Thyroid gland (tissue), 4 donors: ENCODE results near the gene GSTA5. TPM values are rescaled to one million over a fixed set of nuclear protein-coding genes. Genes with fewer than 3 reads are reported as not detected.
"Not testable (repeated sequence)": the region's sequence is repeated elsewhere in the genome, so short reads cannot be mapped to it uniquely, and the experiment has no call there.

Experiments
- DNase-seq, 2 donors: peaks; one replicate each; pipeline ENCODE4 v3.0.0-alpha.2; 2019
- H3K27ac ChIP-seq, 3 donors: fragments of 200-600 bp; sonication (generic); 1 replicate in 2 of 3; 2 replicates in 1 of 3; pipeline ENCODE4 v1.5.1; 2016 to 2019; ENCODE audit warnings: mild to moderate bottlenecking in 1 of 3, moderate library complexity in 1 of 3
- H3K27me3 ChIP-seq: fragments of 200-600 bp; sonication (generic); one replicate; pipeline ENCODE4 v1.5.1; 2019
- H3K36me3 ChIP-seq, 2 donors: fragments of 200-600 bp; sonication (generic); one replicate each; pipeline ENCODE4 v1.5.1; 2016 to 2019
- H3K4me1 ChIP-seq, 2 donors: fragments of 200-600 bp; sonication (generic); one replicate each; pipeline ENCODE4 v1.5.1; 2017 to 2019
- H3K4me3 ChIP-seq, 3 donors: fragments of 200-600 bp; sonication (generic); replicated peaks in 1 of 3; 1 replicate in 2 of 3; 2 replicates in 1 of 3; pipeline ENCODE4 v1.5.1; 2016; ENCODE audit warnings: mild to moderate bottlenecking in 1 of 3
- H3K9me3 ChIP-seq: fragments of 200-600 bp; sonication (generic); one replicate; pipeline ENCODE4 v1.5.1; 2017
- CTCF ChIP-seq, 6 experiments: fragments of 200-600 bp in 3 of 6; fragments of 450-650 bp in 3 of 6; sonication (generic) in 3 of 6; IDR thresholded peaks; one replicate each; pipeline ENCODE4 v1.5.1; 2016 to 2019; ENCODE audit warnings: antibody characterized with exemption in 6 of 6, mild to moderate bottlenecking in 2 of 6, inconsistent platforms in 1 of 6, moderate library complexity in 1 of 6
- POLR2A ChIP-seq, 2 donors: fragments of 450-650 bp; IDR thresholded peaks; one replicate each; pipeline ENCODE4 v1.6.1; 2017; ENCODE audit warnings: antibody characterized with exemption in 2 of 2, mild to moderate bottlenecking in 2 of 2, moderate library complexity in 1 of 2
- WGBS, 2 donors: methylation state at CpG; one replicate each; pipeline ENCODE4 v1.1.5; 2017; 5-methylcytosine and 5-hydroxymethylcytosine counted together
- intact Hi-C: fragments of 100-400 bp; cut with DNase I; formaldehyde crosslinking; loops from one replicate; pipeline ENCODE4 v1.15.1; 2023
- total RNA-seq, 4 donors: library from RNA; depleted of rRNA; stranded (reverse); fragments of >200 nt; gene quantifications; one replicate each; pipeline ENCODE4 v1.2.3, GENCODE V29; 2016

The GSTA5 gene
- total RNA-seq, 4 donors from 2014 or later = not detected

- no peaks in the 10 kb centered on the region for H3K4me1 ChIP-seq
- DNase-seq = no peak
- no peaks in the 10 kb centered on the region for H3K36me3 ChIP-seq
- no peaks in the 10 kb centered on the region for H3K9me3 ChIP-seq
- WGBS, 2 donors = 81 to 87% methylated on average over 2 of the region's 2 CpGs
- TF ChIP-seq CTCF (IDR thresholded peaks at IDR 0.05) = no peak
- TF ChIP-seq POLR2A (IDR thresholded peaks at IDR 0.05) = no peak
- H3K27ac ChIP-seq = no peak overlapping the region
- H3K4me3 ChIP-seq = no peak overlapping the region
- no peaks in the 10 kb centered on the region for H3K27me3 ChIP-seq
- intact Hi-C loops = no loop called here
Measured at GRCh38 chr6:52820198-52820597, 20.4 kb downstream of the GSTA5 start.

- peak; percentile 45 to 53 for DNase-seq
- no peak overlapping the region for H3K27ac ChIP-seq
- TF ChIP-seq POLR2A (IDR thresholded peaks at IDR 0.05) (no peak), CTCF (IDR thresholded peaks at IDR 0.05) (peak; percentile 16 to 79 (median 54))
- no peaks in the 10 kb centered on the region for H3K27me3 ChIP-seq
- H3K4me1 ChIP-seq = no peaks in the 10 kb centered on the region
- H3K36me3 ChIP-seq = no peaks in the 10 kb centered on the region
- intact Hi-C loops = no loop called here
- H3K4me3 ChIP-seq = no peak overlapping the region
- 38 to 44% methylated on average over 14 to 15 of the region's 15 CpGs for WGBS, 2 donors
- H3K9me3 ChIP-seq = no peaks in the 10 kb centered on the region
Measured at GRCh38 chr6:52815167-52816092, 25.2 kb downstream of the GSTA5 start.

- H3K27me3 ChIP-seq, H3K4me3 ChIP-seq, H3K36me3 ChIP-seq, H3K27ac ChIP-seq, intact Hi-C loops, DNase-seq, H3K9me3 ChIP-seq, H3K4me1 ChIP-seq: not testable (repeated sequence)
- 65 to 86% methylated on average over 3 of the region's 3 CpGs for WGBS, 2 donors
Measured at GRCh38 chr6:52814545-52814944, 26.1 kb downstream of the GSTA5 start.

DNA sequence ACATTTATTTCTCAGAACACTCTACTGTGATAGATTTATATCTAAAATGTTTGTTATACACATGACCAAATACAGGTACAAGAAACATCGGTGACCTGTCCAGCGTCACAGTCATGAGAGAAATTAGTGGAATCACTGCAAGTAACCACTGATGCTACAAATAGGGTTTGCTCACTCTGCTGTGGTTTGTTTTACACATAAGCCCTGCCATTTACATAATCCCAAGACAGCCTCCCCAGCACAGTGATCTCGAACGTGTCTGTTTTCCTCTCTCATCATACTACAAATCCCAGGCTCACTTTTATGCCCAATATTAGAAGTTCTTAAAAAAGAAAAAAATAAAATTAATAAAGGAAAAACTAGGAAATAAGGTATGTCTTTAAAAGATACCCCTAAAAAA lies 30.8 kb downstream of the GSTA5 start:
- H3K4me1 ChIP-seq, H3K27me3 ChIP-seq, DNase-seq, H3K27ac ChIP-seq, intact Hi-C loops, H3K4me3 ChIP-seq, H3K36me3 ChIP-seq, H3K9me3 ChIP-seq: not testable (repeated sequence)
- 74 to 81% methylated on average over 4 of the region's 4 CpGs for WGBS, 2 donors

- no peaks in the 10 kb centered on the region for H3K4me1 ChIP-seq
- H3K4me3 ChIP-seq = no peak overlapping the region
- intact Hi-C loops = no loop called here
- no peak overlapping the region for H3K27ac ChIP-seq
- 92 to 96% methylated on average over 5 of the region's 5 CpGs for WGBS, 2 donors
- no peaks in the 10 kb centered on the region for H3K36me3 ChIP-seq
- H3K27me3 ChIP-seq = no peaks in the 10 kb centered on the region
- H3K9me3 ChIP-seq = no peaks in the 10 kb centered on the region
- no peak for TF ChIP-seq CTCF (IDR thresholded peaks at IDR 0.05)
- no peak for TF ChIP-seq POLR2A (IDR thresholded peaks at IDR 0.05)
- DNase-seq = no peak
Measured at GRCh38 chr6:52808660-52809059, 32.0 kb downstream of the GSTA5 start.

DNA sequence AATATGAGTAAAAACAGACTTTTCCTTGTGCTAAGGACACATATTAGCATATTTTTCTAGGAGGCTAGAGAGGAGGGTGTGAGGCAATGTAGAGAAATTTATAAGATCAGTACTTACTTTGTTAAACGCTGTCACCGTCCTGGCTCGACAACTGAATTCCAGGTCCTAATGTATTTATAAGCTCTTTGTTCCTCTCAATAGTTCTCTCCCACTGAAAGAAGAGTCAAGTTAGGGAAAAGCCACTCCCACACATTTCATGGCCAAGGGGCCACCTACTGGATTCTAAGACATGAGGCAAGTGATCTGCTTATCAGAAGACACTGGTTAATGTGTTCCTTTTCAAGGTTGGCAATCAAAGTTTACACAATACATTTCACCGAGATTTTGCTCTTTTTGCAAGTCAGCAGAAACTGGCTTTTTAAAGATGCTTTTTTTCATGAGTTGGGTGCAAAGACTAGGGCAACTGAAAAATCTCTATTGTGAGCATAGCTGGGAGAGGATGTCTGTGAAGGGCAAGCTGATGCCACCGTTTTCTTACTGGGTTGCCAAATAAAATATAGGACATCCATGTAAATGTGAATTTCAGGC lies 36.9 kb downstream of the GSTA5 start, which contains the start of gene GSTA1:
Gene GSTA1, minus strand, starts transcription at position 149 of the 588 bp plus-strand sequence. CDS start 4,549 bp downstream, outside the sequence.
- 47 to 57% methylated on average over 5 of the region's 5 CpGs for WGBS, 2 donors

More for the DNA sequence above, 36.9 kb downstream of the GSTA5 start, which contains the start of gene GSTA1:
- intact Hi-C loops, H3K27ac ChIP-seq, H3K4me3 ChIP-seq, H3K4me1 ChIP-seq, H3K9me3 ChIP-seq, H3K36me3 ChIP-seq, DNase-seq, H3K27me3 ChIP-seq: not testable (repeated sequence)
